SH-SY5Y (cell line): ENCODE data around the gene DAB2.

Experiments
- GATA2 ChIP-seq: IDR thresholded peaks from 2 replicates; pipeline ENCODE4 v1.6.1; 2011; ENCODE audit warnings: mild to moderate bottlenecking, low read depth, low read length
- GATA3 ChIP-seq: IDR thresholded peaks from 2 replicates; pipeline ENCODE4 v1.6.1; 2011; ENCODE audit warnings: low read depth, mild to moderate bottlenecking, low read length, moderate library complexity

DAB2 gene

DNA sequence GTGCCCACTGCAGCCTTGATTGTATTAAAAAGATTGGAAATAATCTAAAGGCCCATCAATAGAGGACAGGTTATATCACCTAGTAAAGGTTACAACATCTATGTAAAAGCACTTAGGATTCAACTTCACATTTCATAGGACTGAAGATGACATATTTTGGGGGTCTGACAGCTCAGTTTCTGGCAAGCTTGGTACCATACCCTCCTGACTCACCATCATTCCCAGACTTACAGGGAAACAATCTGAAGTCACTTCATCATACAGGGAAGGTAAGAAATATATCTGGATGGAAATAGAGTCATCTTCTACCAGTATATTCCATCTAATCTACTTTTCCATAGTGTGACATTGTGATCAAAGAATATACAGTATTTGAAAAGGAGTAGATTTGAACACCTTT lies 28.8 kb upstream of the DAB2 start:
- TF ChIP-seq GATA2 (no peak), GATA3 (no peak)

DNA sequence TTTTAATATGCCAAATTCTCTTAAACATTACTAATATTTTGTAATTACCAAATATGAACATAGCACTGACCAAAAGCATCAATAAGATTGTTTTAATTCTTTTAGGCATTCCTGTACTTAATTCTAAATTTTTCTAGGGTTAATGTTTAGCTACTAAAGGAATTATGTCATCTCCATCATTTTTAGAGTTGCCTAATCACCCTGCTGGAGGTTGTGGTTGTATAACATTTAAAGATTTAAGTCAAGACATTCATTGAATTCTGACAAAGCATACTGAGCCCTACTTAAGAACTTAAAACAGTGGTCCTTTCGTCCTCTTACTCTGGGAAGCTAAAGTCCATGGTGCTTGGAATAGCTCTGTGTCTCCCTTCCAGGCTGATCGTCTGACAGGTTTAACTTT lies 28.1 kb upstream of the DAB2 start:
- TF ChIP-seq GATA2 (no peak), GATA3 (no peak)

DNA sequence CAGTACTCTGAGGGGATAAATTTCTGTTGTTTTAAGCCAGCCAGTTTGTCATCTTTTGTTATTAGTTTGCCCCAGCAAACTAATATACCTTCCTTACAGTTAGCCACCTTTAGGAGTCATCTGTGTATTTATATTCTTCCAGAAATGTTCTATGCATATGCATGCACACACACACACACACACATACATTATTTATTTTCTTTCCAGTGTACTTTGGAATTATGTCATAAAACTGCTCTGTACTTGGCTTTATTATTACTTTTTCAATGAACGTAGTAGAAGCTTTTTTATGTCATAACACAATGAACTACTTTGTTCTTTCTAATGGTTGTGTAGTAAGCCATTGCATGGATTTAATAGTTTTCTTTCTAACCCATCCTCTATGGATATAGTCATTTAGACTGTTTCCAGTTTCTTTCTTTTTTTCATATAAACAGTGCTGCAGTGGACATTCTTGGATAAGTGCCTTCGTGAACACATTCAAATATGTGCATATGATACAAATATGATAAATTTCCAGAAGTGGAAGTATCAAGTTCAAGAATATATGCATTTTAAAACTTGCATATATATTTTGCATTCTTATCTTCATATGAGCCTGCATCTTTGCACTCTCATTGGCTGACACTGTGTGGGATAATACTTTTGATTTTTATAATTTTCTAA lies 26.6 kb upstream of the DAB2 start:
- TF ChIP-seq GATA2 = no peak
- TF ChIP-seq GATA3 = no peak

DNA sequence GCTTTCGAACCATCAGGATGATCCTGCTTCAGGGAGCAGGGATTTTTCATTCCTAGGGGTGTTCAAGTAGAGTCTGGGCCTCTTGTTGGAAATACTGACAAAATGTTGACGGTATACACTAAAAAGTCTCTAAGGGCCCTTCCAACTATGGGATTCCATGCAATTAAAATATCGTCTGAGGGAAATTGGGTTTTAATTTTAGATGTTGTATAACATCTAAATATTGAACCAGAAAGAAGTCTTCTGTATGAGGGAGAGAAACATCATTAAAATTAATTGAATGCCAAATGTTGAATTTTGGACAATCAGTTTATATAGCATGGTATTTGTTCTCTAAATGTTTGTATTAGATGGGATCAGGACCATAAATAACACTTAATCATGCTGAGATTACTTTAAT lies 25.7 kb upstream of the DAB2 start:
- TF ChIP-seq GATA2 = no peak
- TF ChIP-seq GATA3 = no peak

GRCh38 chr5:39449591-39449990 lies 24.8 kb upstream of the DAB2 start:
- TF ChIP-seq GATA3 (no peak), GATA2 (no peak)

DNA sequence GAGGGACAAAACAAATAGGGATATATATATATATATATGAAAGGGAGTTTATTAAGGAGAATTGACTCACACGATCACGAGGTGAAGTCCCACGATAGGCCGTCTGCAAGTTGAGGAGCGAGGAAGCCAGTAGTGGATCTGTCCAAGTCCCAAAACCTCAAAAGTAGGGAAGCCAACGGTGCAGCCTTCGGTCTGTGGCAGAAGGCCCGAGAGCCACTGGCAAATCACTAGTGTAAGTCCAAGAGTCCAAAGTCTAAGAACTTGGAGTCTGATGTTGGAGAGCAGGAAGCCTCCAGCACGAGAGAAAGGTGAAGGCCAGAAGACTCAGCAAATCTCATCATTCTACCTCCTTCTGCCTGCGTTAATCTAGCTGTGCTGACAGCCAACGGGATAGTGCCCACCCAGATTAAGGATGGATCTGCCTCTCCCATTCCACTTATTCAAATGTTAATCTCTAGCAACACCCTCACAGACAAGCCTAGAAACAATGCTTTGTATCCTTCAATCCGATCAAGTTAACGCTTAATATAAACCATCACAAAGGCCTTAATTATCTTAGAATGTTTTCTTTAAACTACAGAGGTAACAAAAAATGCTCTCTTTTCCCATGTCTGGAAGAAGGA lies 23.8 kb upstream of the DAB2 start:
- TF ChIP-seq GATA3 (no peak), GATA2 (no peak)

DNA sequence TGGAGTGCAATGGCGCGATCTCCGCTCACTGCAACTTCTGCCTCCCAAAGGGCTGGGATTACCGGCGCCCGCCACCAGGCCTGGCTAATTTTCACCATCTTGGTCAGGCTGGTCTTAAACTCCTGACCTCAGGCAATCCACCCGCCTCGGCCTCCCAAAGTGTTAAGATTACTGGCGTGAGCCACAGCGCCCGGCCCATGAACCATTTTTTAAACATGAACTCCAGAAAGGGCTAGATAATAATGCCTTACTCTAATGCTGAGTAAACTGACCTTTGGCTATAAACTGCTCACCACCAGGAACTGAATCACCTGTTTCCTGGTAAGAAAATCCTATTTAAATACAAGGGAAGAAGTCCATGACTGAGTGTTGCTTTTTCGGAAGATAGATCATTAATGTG lies 23.2 kb upstream of the DAB2 start:
- no peak for TF ChIP-seq GATA2
- TF ChIP-seq GATA3 = no peak

- TF ChIP-seq GATA2 (no peak), GATA3 (no peak)
These were observed 22.3 kb upstream of the DAB2 start for GRCh38 chr5:39447059-39447458.

GRCh38 chr5:39446231-39446630 lies 21.5 kb upstream of the DAB2 start:
- TF ChIP-seq GATA3 (no peak), GATA2 (no peak)

- TF ChIP-seq GATA3 = no peak
- no peak for TF ChIP-seq GATA2
These were observed 19.1 kb upstream of the DAB2 start for GRCh38 chr5:39443911-39444310.

DNA sequence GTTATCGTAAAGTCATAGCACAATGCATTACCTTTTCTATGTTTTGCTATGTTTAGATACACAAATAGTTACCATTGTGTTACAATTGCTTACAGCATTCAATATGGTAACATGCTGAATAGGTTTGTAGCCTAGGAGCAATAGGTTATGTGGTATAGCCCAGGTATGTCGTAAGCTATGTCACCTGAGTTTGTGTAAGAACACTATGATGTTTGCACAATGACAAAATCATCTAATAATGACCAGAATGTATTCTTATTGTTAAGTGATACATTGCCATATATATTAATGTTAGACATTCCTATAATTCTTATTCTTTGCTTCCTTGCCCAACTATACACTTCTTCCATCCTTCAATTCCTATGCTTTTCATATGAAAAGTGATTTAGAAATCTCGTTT lies 18.2 kb upstream of the DAB2 start:
- TF ChIP-seq GATA2 (no peak), GATA3 (no peak)

DNA sequence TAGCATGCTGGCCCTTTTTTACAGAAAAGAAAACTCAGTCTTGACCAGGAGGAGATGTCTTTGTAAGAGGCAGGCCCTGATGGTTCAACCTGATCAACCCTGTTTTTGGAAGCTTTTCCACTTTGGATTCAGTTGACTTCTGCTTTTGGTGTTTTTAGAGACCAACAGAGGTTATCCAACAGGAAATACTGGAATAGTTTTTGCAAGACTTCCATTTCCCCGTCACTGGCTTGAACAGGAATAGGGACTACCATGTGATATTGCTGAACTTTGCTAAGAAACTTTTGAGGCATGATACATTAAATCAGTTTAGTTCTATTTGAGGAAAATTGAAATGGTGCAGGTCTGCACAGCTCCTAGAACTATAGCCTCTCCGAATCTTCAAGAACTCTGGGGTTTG lies 17.1 kb upstream of the DAB2 start:
- no peak for TF ChIP-seq GATA2
- TF ChIP-seq GATA3 = no peak

GRCh38 chr5:39440958-39441624 lies 16.3 kb upstream of the DAB2 start:
- TF ChIP-seq GATA2 (no peak), GATA3 (no peak)

GRCh38 chr5:39440192-39440957 lies 15.6 kb upstream of the DAB2 start:
- TF ChIP-seq GATA2 (no peak), GATA3 (no peak)
